HepG2 (cell line): ENCODE measurements around the gene MADCAM1. TPM values are rescaled to one million over a fixed set of nuclear protein-coding genes. Genes with fewer than 3 reads are reported as not detected.
A peak's percentile ranks its signal among the peaks of the same experiment; 100 is the strongest.

Source experiments
- AGO2 ChIP-seq: fragments of 200-400 bp; formaldehyde crosslinking; optimal IDR thresholded peaks from 2 replicates; pipeline ENCODE3; 2017; ENCODE audit warnings: mild to moderate bottlenecking, low read depth, low read length, moderate library complexity
- ATF2 ChIP-seq: sonication (generic); formaldehyde crosslinking; IDR thresholded peaks from 2 replicates; pipeline ENCODE4 v1.4.0; 2020; ENCODE audit warnings: missing genetic modification reagents
- E2F1 ChIP-seq: sonication (generic); formaldehyde crosslinking; IDR thresholded peaks from 2 replicates; pipeline ENCODE4 v1.5.0; 2020; ENCODE audit warnings: missing genetic modification reagents
- FOXO1 ChIP-seq: sonication (generic); formaldehyde crosslinking; IDR thresholded peaks from 2 replicates; pipeline ENCODE4 v1.4.0; 2020; ENCODE audit warnings: missing genetic modification reagents
- HDAC1 ChIP-seq: sonication (generic); formaldehyde crosslinking; IDR thresholded peaks from 2 replicates; pipeline ENCODE4 v1.5.1; 2020; ENCODE audit warnings: mild to moderate bottlenecking, missing genetic modification reagents
- HES4 ChIP-seq: sonication (generic); formaldehyde crosslinking; IDR thresholded peaks from 2 replicates; pipeline ENCODE4 v1.9.0; 2021; ENCODE audit warnings: mild to moderate bottlenecking, missing genetic modification reagents, borderline replicate concordance
- HOXD1 ChIP-seq: sonication (generic); formaldehyde crosslinking; IDR thresholded peaks from 2 replicates; pipeline ENCODE4 v1.5.0; 2020; ENCODE audit warnings: missing genetic modification reagents
- KLF12 ChIP-seq: sonication (generic); formaldehyde crosslinking; IDR thresholded peaks from 2 replicates; pipeline ENCODE4 v1.4.0; 2020; ENCODE audit warnings: missing genetic modification reagents, borderline replicate concordance
- KLF13 ChIP-seq: sonication (generic); formaldehyde crosslinking; IDR thresholded peaks from 2 replicates; pipeline ENCODE4 v1.4.0; 2020; ENCODE audit warnings: mild to moderate bottlenecking, missing genetic modification reagents
- MED1 ChIP-seq: sonication (generic); formaldehyde crosslinking; IDR thresholded peaks from 2 replicates; pipeline ENCODE4 v1.4.0; 2020; ENCODE audit warnings: missing genetic modification reagents
- NFRKB ChIP-seq: fragments of 450-650 bp; IDR thresholded peaks from 2 replicates; pipeline ENCODE4 v1.6.1; 2017
- NPAS2 ChIP-seq: sonication (generic); formaldehyde crosslinking; IDR thresholded peaks from 2 replicates; pipeline ENCODE4 v1.8.0; 2022; ENCODE audit warnings: mild to moderate bottlenecking, missing genetic modification reagents, borderline replicate concordance
- NR3C1 ChIP-seq: sonication (generic); formaldehyde crosslinking; IDR thresholded peaks from 2 replicates; pipeline ENCODE4 v1.4.0; 2020; ENCODE audit warnings: missing genetic modification reagents
- RAD21 ChIP-seq: fragments of 450-650 bp; formaldehyde crosslinking; IDR thresholded peaks from 2 replicates; pipeline ENCODE4 v1.5.0; 2020; ENCODE audit warnings: mild to moderate bottlenecking
- RBFOX2 ChIP-seq: fragments of 200-400 bp; formaldehyde crosslinking; IDR thresholded peaks from 2 replicates; pipeline ENCODE4 v1.6.1; 2017; ENCODE audit warnings: low read depth, mild to moderate bottlenecking, low read length
- RCOR2 ChIP-seq: IDR thresholded peaks from 2 replicates; pipeline ENCODE4 v1.6.1; 2016; ENCODE audit warnings: missing biosample characterization, missing genetic modification reagents
- RNF219 ChIP-seq: sonication (generic); formaldehyde crosslinking; IDR thresholded peaks from 2 replicates; pipeline ENCODE4 v1.5.0; 2020; ENCODE audit warnings: mild to moderate bottlenecking, missing genetic modification reagents
- SMC3 ChIP-seq: IDR thresholded peaks from 2 replicates; pipeline ENCODE4 v1.6.1; 2011; ENCODE audit warnings: low read length, improper control_type of control experiment
- SRSF1 ChIP-seq: fragments of 200-400 bp; formaldehyde crosslinking; optimal IDR thresholded peaks from 2 replicates; pipeline ENCODE3; 2017; ENCODE audit warnings: mild to moderate bottlenecking, low read depth, low read length, moderate library complexity
- SUZ12 ChIP-seq: fragments of 150-350 bp; IDR thresholded peaks from 2 replicates; pipeline ENCODE4 v1.6.1; 2014; ENCODE audit warnings: low read depth, low read length
- TBL1XR1 ChIP-seq: fragments of 150-350 bp; IDR thresholded peaks from 2 replicates; pipeline ENCODE4 v1.6.1; 2014; ENCODE audit warnings: borderline replicate concordance, low read length; ENCODE audit not compliant: partially characterized antibody
- TGIF2 ChIP-seq: IDR thresholded peaks from 2 replicates; pipeline ENCODE4 v1.6.1; 2016; ENCODE audit warnings: control low read depth, missing compliant biosample characterization
- ZC3H13 ChIP-seq: sonication (generic); formaldehyde crosslinking; IDR thresholded peaks from 2 replicates; pipeline ENCODE4 v1.8.1; 2023; ENCODE audit warnings: mild to moderate bottlenecking, missing genetic modification reagents, moderate library complexity
- ZKSCAN1 ChIP-seq: fragments of 150-350 bp; IDR thresholded peaks from 2 replicates; pipeline ENCODE4 v1.6.1; 2014; ENCODE audit warnings: low read length
- ZNF446 ChIP-seq: sonication (generic); formaldehyde crosslinking; IDR thresholded peaks from 2 replicates; pipeline ENCODE4 v1.5.0; 2020; ENCODE audit warnings: mild to moderate bottlenecking, missing genetic modification reagents
- ZNF451 ChIP-seq: sonication (generic); formaldehyde crosslinking; IDR thresholded peaks from 2 replicates; pipeline ENCODE4 v1.5.0; 2020; ENCODE audit warnings: mild to moderate bottlenecking, missing genetic modification reagents
- ZNF468 ChIP-seq: sonication (generic); formaldehyde crosslinking; IDR thresholded peaks from 2 replicates; pipeline ENCODE4 v1.8.0; 2022; ENCODE audit warnings: mild to moderate bottlenecking, moderate library complexity, missing genetic modification reagents
- ZNF501 ChIP-seq: sonication (generic); formaldehyde crosslinking; IDR thresholded peaks from 2 replicates; pipeline ENCODE4 v1.5.1; 2020; ENCODE audit warnings: mild to moderate bottlenecking, moderate library complexity, missing genetic modification reagents
- ZNF670 ChIP-seq: sonication (generic); formaldehyde crosslinking; IDR thresholded peaks from 2 replicates; pipeline ENCODE4 v1.8.0; 2022; ENCODE audit warnings: mild to moderate bottlenecking, missing genetic modification reagents, borderline replicate concordance
- polyA plus RNA-seq, 8 experiments: library from polyadenylated mRNA; depleted of rRNA in 3 of 8; stranded (reverse) in 7 of 8; unstranded in 1 of 8; fragments of >200 nt; fragmentation: Illumina TruSeq in 4 of 8; extraction: Trizol in 4 of 8; gene quantifications; 2 replicates each; pipeline versions ENCODE4 v1.2.1 to v1.2.3, GENCODE V29; 2011 to 2016; ENCODE audit warnings: low read depth in 4 of 8, missing spikeins in 1 of 8, mixed read lengths in 1 of 8; ENCODE audit not compliant: insufficient read depth in 1 of 8
- total RNA-seq, 5 experiments: library from RNA; depleted of rRNA; stranded (reverse); fragments of >200 nt; fragmentation: Illumina TruSeq; extraction: Trizol; gene quantifications; 2 replicates each; pipeline ENCODE4 v1.2.3, GENCODE V29; 2016; ENCODE audit warnings: low read depth in 1 of 5

MADCAM1 gene
- total and polyA plus RNA-seq, 2 of the 13 experiments (the other 11 are each of a cell fraction or from before 2014, with no cell fraction given): 0.29 to 0.33 TPM

GRCh38 chr19:498511-498891 is 2.2 kb downstream of the MADCAM1 start (continued):
- TF ChIP-seq ATF2 (CRISPR knock-in tag): no peak
- TF ChIP-seq SUZ12: no peak
- peak; percentile 13; the same call in 1 of the 2 replicates for TF ChIP-seq HDAC1 (CRISPR knock-in tag)
- TF ChIP-seq RBFOX2: peak; percentile 25; the same call in 1 of the 2 replicates
- TF ChIP-seq NR3C1 (CRISPR knock-in tag): no peak
- TF ChIP-seq MED1: no peak
- TF ChIP-seq E2F1: no peak
- TF ChIP-seq KLF13 (CRISPR knock-in tag): no peak
- TF ChIP-seq RCOR2 (CRISPR knock-in tag): no peak
- TF ChIP-seq HES4 (CRISPR knock-in tag): peak; percentile 53; the same call in 1 of the 2 replicates
- TF ChIP-seq ZNF501: 0 out of 2 replicates have a peak, but pooled peaks have one; percentile 35
- no peak for TF ChIP-seq NFRKB
- no peak for TF ChIP-seq RNF219 (CRISPR knock-in tag)
- no peak for TF ChIP-seq TBL1XR1
- TF ChIP-seq RAD21: no peak
- TF ChIP-seq HOXD1 (CRISPR knock-in tag): no peak
- TF ChIP-seq ZNF451 (CRISPR knock-in tag): no peak
- TF ChIP-seq ZNF670: 0 out of 2 replicates have a peak, but pooled peaks have one; percentile 6
- no peak for TF ChIP-seq ZKSCAN1
- peak; percentile 25; the same call in 1 of the 2 replicates for TF ChIP-seq FOXO1
- no peak; the same call in 1 of the 2 replicates for TF ChIP-seq KLF12 (CRISPR knock-in tag)
- TF ChIP-seq SMC3: no peak
- no peak for TF ChIP-seq TGIF2 (CRISPR knock-in tag)
- TF ChIP-seq AGO2: peak; percentile 27
- TF ChIP-seq NPAS2 (CRISPR knock-in tag): no peak
- 0 out of 2 replicates have a peak, but pooled peaks have one; percentile 11 for TF ChIP-seq ZNF468 (CRISPR knock-in tag)
- no peak for TF ChIP-seq ZNF446 (CRISPR knock-in tag)
- no peak for TF ChIP-seq ZC3H13
- TF ChIP-seq SRSF1: peak; percentile 22
